Gastroesophageal sphincter (tissue), 3 donors: Measurements from ENCODE around the gene CLASP1.

Experiments used
- EP300 ChIP-seq: sonication (generic); formaldehyde crosslinking; IDR thresholded peaks from one replicate; pipeline ENCODE4 v1.6.1; 2017; ENCODE audit warnings: antibody characterized with exemption, mild to moderate bottlenecking
- POLR2A ChIP-seq, 2 donors: fragments of 450-650 bp; IDR thresholded peaks; one replicate each; pipeline ENCODE4 v1.6.1; 2017; ENCODE audit warnings: antibody characterized with exemption in 2 of 2, mild to moderate bottlenecking in 2 of 2, moderate library complexity in 1 of 2
- POLR2AphosphoS5 ChIP-seq: sonication (generic); formaldehyde crosslinking; IDR thresholded peaks from one replicate; pipeline ENCODE4 v1.6.1; 2017; ENCODE audit warnings: antibody characterized with exemption
- TF ChIP-seq, protein P1 (sequence below), 4 experiments: fragments of 200-600 bp in 2 of 4; fragments of 450-650 bp in 2 of 4; sonication (generic) in 1 of 4; IDR thresholded peaks; one replicate each; pipeline ENCODE4 v1.5.1; 2017 to 2019; ENCODE audit warnings: antibody characterized with exemption in 4 of 4, mild to moderate bottlenecking in 2 of 4, moderate library complexity in 2 of 4

DNA sequence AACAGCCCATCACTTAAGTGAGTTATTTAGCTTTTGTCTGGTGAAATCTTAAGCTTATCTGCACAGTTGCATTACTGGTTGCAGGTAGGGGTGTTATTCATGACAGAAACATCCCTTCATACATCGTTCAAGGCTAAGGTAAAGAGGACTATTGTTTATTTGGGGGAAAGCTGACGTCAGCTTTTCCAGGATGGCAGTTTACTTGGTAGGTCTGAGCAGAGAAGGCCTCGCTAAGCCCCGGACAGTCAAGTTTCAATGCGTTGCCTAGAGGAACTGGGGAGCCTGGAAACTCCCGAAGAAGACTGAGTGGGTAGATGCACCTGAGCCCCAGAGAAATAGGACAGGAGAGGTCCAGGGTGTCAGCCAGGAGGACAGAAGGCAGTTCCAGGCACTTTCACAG lies 116.4 kb downstream of the CLASP1 start:
- TF ChIP-seq, protein P1, sequence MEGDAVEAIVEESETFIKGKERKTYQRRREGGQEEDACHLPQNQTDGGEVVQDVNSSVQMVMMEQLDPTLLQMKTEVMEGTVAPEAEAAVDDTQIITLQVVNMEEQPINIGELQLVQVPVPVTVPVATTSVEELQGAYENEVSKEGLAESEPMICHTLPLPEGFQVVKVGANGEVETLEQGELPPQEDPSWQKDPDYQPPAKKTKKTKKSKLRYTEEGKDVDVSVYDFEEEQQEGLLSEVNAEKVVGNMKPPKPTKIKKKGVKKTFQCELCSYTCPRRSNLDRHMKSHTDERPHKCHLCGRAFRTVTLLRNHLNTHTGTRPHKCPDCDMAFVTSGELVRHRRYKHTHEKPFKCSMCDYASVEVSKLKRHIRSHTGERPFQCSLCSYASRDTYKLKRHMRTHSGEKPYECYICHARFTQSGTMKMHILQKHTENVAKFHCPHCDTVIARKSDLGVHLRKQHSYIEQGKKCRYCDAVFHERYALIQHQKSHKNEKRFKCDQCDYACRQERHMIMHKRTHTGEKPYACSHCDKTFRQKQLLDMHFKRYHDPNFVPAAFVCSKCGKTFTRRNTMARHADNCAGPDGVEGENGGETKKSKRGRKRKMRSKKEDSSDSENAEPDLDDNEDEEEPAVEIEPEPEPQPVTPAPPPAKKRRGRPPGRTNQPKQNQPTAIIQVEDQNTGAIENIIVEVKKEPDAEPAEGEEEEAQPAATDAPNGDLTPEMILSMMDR (IDR thresholded peaks at IDR 0.05) = no peak
- TF ChIP-seq EP300 = no peak
- no peak for TF ChIP-seq POLR2AphosphoS5
- TF ChIP-seq POLR2A (IDR thresholded peaks at IDR 0.05) = no peak
